Chondrocyte (in vitro differentiated cells): ENCODE measurements around the gene RANBP3. TPM values are rescaled to one million over a fixed set of nuclear protein-coding genes. Genes with fewer than 3 reads are reported as not detected.

Experiments
- DNase-seq: peaks from one replicate; pipeline ENCODE4 v3.0.0; 2021; ENCODE audit warnings: mixed read lengths, low spot score
- H3K27ac Mint-ChIP-seq: one replicate; pipeline ENCODE4 v1.8.0; 2021; ENCODE audit warnings: mild to moderate bottlenecking, moderate library complexity, mixed read lengths; ENCODE audit not compliant: unreplicated experiment
- H3K27me3 Mint-ChIP-seq: 2 replicates; pipeline ENCODE4 v1.8.0; 2021; ENCODE audit warnings: low read depth, mixed read lengths
- H3K36me3 Mint-ChIP-seq: 2 replicates; pipeline ENCODE4 v1.8.0; 2021; ENCODE audit warnings: low read depth, mixed read lengths
- H3K4me1 Mint-ChIP-seq: 2 replicates; pipeline ENCODE4 v1.8.0; 2021; ENCODE audit warnings: low read depth, mild to moderate bottlenecking, mixed read lengths
- H3K4me3 Mint-ChIP-seq: one replicate; pipeline ENCODE4 v1.8.0; 2021; ENCODE audit warnings: mild to moderate bottlenecking, moderate library complexity, mixed read lengths; ENCODE audit not compliant: unreplicated experiment
- H3K9me3 Mint-ChIP-seq: 2 replicates; pipeline ENCODE4 v1.8.0; 2021; ENCODE audit warnings: low read depth, mixed read lengths
- total RNA-seq: library from RNA; stranded (reverse); gene quantifications from 3 replicates; pipeline ENCODE4 v1.2.1, GENCODE V29; 2021
- TF ChIP-seq, protein P1 (sequence below): fragments of 200-600 bp; sonication (generic); IDR thresholded peaks from 2 replicates; pipeline ENCODE4 v1.5.0; 2021; ENCODE audit warnings: antibody characterized with exemption, mild to moderate bottlenecking, moderate library complexity

The RANBP3 gene
- total RNA-seq, 1 donor from 2014 or later, result 53.5 TPM

DNA sequence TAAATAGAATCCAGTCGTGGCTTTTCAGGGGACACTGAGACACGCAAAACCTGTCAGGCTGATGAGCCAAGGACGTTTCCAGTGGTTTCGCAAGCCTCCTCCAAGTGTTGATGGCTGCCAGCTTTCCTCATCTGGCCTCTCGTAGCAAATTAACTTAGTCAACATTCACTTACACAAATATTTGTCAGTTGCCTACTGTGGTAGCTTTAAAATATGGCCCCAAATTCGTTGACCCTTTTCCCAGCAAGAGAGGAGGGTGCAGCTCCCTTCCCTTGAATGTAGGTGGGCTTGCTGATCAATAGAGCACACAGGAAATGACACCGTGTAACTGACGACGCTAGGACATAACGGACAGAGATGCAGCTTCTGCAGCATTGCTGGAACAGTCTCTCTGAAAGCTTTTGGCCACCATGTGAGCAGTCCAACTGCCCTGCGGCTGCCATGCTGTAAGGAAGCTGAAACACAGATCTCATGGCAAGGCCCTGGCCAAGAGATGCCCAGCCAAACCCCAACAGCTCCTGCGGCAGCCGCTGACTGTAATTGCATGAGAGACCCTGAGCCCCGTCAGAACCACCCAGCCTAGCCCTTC is 5.5 kb upstream of the RANBP3 start:
- Mint-ChIP-seq H3K27ac (no peak overlapping the region), H3K27me3 (no peaks in the 10 kb centered on the region), H3K9me3 (no peaks in the 10 kb centered on the region), H3K36me3 (no peaks in the 10 kb centered on the region), H3K4me3 (no peak overlapping the region), H3K4me1 (peaks cover 37% of the 10 kb centered on the region)
- TF ChIP-seq, protein P1, sequence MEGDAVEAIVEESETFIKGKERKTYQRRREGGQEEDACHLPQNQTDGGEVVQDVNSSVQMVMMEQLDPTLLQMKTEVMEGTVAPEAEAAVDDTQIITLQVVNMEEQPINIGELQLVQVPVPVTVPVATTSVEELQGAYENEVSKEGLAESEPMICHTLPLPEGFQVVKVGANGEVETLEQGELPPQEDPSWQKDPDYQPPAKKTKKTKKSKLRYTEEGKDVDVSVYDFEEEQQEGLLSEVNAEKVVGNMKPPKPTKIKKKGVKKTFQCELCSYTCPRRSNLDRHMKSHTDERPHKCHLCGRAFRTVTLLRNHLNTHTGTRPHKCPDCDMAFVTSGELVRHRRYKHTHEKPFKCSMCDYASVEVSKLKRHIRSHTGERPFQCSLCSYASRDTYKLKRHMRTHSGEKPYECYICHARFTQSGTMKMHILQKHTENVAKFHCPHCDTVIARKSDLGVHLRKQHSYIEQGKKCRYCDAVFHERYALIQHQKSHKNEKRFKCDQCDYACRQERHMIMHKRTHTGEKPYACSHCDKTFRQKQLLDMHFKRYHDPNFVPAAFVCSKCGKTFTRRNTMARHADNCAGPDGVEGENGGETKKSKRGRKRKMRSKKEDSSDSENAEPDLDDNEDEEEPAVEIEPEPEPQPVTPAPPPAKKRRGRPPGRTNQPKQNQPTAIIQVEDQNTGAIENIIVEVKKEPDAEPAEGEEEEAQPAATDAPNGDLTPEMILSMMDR, result no peak
- DNase-seq, result no peak

DNA sequence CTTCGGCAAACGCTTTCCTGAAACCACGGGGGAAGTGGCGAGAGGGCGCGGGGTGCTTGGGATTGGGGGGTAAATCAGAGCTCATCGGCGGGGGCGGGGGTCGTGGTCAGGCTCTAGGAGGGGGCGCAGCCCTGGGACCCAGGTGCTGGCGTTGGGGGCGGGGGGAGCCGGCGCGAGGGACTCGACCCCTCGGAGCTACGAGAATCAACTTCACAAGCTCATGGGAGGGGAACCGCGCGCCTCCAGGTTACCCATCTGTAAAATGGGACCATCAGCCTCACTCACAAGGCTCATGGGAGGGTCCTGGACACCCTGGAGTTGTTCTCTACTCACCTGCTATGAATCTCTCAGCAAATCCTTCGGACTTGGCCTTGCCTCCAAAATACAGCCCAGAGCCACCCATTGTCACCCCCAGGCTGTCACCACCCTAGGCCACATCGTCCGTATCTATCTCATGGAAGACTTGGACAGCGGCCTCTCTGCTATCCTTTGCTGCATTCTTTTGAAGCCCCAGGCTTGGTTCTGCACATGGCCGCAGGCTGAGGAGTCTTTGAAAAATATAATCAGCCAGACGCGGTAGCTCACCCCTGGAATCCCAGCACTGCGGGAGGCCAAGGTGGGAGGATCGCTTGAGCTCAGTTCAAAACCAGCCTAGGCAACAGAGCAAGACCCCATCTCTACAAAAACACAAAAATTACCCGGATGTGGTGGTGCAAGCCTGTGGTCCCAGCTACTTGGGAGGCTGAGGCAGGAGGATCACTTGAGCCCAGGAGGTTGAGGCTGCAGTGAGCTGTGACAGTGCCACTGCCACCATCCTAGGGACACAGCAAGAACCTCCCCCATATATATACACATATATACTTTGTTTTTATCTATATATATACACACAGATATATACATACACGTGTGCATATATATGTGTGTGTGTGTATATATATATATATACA is 939 bp upstream of the RANBP3 start:
- peaks cover 48% of the 10 kb centered on the region for H3K4me1 Mint-ChIP-seq
- TF ChIP-seq, protein P1, result no peak
- no peaks in the 10 kb centered on the region for H3K9me3 Mint-ChIP-seq
- peak overlapping the region; percentile 89 for H3K27ac Mint-ChIP-seq
- H3K36me3 Mint-ChIP-seq, result no peaks in the 10 kb centered on the region
- H3K27me3 Mint-ChIP-seq, result no peaks in the 10 kb centered on the region
- H3K4me3 Mint-ChIP-seq, result peak overlapping the region; percentile 94
- no peak for DNase-seq

DNA sequence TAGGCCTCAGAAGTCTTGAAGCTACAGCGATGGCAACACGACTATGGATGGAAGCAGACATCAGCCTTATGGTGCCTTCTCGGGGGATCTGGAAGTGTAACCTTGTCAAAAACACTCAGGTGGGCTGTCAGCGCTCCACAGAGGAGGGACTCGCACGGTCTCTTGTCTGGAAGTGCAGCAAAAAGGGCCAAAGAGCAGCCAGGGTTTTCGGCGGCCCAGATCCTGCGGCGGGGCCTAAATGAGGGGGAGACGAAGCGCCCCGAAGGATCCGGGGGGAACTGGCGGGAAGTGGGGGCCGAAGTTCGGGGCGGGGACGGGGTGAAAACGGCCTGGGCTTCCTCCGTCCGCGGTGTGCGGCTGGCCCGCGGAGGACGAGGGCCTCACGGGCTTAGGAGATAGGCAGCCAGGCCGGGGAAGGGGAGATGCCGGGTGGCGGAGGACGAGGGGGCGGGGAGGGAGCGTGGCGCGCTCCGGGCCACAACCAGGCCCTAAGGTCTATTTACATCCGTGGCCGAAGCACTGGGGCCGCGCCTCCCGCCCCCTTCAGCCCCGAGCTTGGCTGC is 637 bp downstream of the RANBP3 start:
- no peaks in the 10 kb centered on the region for H3K36me3 Mint-ChIP-seq

DNA sequence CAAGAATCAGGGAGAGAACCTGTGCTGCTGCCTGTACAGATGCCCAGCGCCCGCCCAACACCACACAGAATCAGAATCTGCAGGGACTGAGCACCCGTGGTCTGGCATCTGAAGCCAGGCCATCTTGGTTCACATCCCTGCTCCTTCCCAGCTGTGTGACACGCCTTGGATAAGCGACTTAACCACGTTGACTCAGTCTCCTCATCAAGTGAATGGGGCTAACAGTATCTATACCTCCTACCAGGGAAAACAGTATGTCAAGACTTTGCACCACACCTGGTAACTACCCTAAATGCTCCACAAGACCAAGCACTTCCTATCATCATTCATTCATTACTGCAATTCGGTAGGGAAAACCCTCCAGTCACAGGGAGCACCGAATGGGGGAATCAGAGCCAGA is 1.2 kb downstream of the RANBP3 start:
- Mint-ChIP-seq H3K36me3 (no peaks in the 10 kb centered on the region), H3K4me1 (peaks cover 47% of the 10 kb centered on the region), H3K27me3 (no peaks in the 10 kb centered on the region), H3K27ac (peak overlapping the region; percentile 93), H3K9me3 (no peaks in the 10 kb centered on the region), H3K4me3 (peak overlapping the region; percentile 94)
- DNase-seq, result no peak
- TF ChIP-seq, protein P1, result no peak

More for the DNA sequence above, 637 bp downstream of the RANBP3 start:
- H3K27ac Mint-ChIP-seq, result peak overlapping the region; percentile 93
- H3K9me3 Mint-ChIP-seq, result no peaks in the 10 kb centered on the region
- no peaks in the 10 kb centered on the region for H3K27me3 Mint-ChIP-seq
- TF ChIP-seq, protein P1, result no peak
- peaks cover 47% of the 10 kb centered on the region for H3K4me1 Mint-ChIP-seq
- peak overlapping the region; percentile 94 for H3K4me3 Mint-ChIP-seq
- no peak for DNase-seq

DNA sequence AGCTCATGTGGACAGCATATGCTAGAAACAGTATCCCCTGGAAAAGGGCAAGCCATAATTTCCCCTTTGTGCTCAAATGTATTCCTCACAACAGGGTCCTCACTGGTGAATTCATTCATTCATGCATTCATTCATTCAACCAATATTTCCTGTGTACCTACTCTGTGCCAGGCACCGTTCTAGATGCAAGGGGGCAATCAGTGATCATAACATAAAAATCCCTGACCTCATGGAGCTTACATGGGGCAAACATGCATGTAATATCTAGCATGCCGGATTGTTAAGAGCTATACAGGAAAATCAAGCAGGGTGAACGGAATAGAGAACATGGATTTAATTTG is 2.6 kb downstream of the RANBP3 start:
- no peaks in the 10 kb centered on the region for H3K9me3 Mint-ChIP-seq
- H3K27ac Mint-ChIP-seq, result no peak overlapping the region
- H3K4me3 Mint-ChIP-seq, result peak overlapping the region; percentile 20
- TF ChIP-seq, protein P1, result no peak
- DNase-seq, result no peak
- H3K4me1 Mint-ChIP-seq, result peaks cover 47% of the 10 kb centered on the region
- no peaks in the 10 kb centered on the region for H3K36me3 Mint-ChIP-seq
- no peaks in the 10 kb centered on the region for H3K27me3 Mint-ChIP-seq
